ENCODE measurements around the gene POGLUT2.

The POGLUT2 gene

DNA sequence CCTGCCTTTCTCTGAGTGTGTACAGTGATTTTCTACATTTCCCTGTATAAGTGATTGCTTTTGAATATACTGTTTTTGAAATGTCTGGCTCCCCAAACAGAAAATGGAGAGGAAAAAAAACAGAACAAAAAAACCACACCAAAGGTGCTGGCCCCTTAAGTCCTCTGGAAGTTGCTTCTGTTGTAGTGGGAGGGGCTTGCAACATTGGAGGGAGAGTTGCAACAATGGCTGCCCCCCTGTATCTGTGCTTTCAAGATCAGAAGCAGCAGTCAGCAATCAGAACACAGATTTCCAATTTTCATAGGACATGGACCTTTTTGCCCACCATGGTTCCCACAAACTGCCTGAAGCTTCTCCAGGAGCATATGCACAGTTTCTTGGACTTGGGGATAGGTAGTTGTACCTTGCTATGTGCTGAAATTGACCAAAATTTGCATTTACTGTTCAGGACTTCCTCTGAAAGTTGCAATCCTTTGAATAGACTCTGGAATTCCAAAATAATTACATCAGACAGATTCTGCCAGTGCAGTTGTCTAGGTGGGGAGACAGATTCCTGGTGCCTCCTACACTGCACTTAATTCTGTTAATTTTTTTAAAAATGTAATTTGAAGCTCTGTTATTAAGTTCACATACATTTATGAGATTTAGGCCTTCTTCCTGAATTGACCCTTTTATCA, 14.0 kb upstream of the POGLUT2 start:
- H3K4me3 ChIP-seq (ENCODE audit: control insufficient read depth, low read depth, low read length): no peak overlapping the region
- DNase-seq (ENCODE audit: low read depth): no peak
- TF ChIP-seq, protein P1, sequence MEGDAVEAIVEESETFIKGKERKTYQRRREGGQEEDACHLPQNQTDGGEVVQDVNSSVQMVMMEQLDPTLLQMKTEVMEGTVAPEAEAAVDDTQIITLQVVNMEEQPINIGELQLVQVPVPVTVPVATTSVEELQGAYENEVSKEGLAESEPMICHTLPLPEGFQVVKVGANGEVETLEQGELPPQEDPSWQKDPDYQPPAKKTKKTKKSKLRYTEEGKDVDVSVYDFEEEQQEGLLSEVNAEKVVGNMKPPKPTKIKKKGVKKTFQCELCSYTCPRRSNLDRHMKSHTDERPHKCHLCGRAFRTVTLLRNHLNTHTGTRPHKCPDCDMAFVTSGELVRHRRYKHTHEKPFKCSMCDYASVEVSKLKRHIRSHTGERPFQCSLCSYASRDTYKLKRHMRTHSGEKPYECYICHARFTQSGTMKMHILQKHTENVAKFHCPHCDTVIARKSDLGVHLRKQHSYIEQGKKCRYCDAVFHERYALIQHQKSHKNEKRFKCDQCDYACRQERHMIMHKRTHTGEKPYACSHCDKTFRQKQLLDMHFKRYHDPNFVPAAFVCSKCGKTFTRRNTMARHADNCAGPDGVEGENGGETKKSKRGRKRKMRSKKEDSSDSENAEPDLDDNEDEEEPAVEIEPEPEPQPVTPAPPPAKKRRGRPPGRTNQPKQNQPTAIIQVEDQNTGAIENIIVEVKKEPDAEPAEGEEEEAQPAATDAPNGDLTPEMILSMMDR (conservative IDR thresholded peaks at IDR 0.05; ENCODE audit: control insufficient read depth, insufficient read depth, low read depth, low read length): no peak

DNA sequence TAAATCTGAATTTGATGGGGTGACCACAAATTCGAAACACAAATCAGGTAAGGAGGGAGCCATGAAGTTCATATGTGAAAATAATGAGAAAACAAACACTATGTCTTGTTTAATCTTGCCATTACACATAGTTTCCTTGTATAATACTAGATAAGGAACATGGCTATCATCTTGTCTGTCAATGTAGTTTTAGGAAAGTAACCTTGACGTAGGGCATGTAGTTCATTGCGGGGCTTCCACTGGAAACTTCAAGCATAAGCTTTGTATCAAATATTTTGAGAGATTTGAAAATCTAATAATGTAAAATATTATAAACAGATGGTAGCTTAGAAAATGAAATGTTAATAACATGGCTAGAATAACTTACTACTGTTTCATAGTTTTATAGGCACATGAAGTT, 8.9 kb upstream of the POGLUT2 start:
- TF ChIP-seq, protein P1 (conservative IDR thresholded peaks at IDR 0.05; ENCODE audit: control insufficient read depth, insufficient read depth, low read depth, low read length): no peak
- DNase-seq (ENCODE audit: low read depth): no peak

DNA sequence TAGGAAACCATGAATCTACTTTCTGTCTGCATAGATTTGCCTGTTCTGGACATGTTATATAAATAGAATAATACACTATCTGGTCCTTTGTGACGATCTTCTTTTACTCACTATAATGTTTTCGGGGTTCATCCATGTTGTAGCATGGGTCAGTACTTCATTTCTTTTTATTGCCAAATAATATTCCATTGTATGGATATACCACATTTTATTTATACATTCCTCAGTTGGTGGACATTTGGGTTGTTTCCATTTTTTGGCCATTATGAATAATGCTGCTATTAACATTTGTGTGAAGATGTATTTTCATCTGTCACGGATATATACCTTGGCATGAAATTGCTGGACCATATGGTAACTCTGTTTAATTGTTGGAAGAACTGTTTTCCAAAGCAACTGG, 6.9 kb upstream of the POGLUT2 start:
- TF ChIP-seq, protein P1 (conservative IDR thresholded peaks at IDR 0.05; ENCODE audit: control insufficient read depth, insufficient read depth, low read depth, low read length): no peak
- no peak overlapping the region for H3K4me3 ChIP-seq (ENCODE audit: control insufficient read depth, low read depth, low read length)
- no peak for DNase-seq (ENCODE audit: low read depth)

More for the DNA sequence above, 8.9 kb upstream of the POGLUT2 start:
- no peak overlapping the region for H3K4me3 ChIP-seq (ENCODE audit: control insufficient read depth, low read depth, low read length)

DNA sequence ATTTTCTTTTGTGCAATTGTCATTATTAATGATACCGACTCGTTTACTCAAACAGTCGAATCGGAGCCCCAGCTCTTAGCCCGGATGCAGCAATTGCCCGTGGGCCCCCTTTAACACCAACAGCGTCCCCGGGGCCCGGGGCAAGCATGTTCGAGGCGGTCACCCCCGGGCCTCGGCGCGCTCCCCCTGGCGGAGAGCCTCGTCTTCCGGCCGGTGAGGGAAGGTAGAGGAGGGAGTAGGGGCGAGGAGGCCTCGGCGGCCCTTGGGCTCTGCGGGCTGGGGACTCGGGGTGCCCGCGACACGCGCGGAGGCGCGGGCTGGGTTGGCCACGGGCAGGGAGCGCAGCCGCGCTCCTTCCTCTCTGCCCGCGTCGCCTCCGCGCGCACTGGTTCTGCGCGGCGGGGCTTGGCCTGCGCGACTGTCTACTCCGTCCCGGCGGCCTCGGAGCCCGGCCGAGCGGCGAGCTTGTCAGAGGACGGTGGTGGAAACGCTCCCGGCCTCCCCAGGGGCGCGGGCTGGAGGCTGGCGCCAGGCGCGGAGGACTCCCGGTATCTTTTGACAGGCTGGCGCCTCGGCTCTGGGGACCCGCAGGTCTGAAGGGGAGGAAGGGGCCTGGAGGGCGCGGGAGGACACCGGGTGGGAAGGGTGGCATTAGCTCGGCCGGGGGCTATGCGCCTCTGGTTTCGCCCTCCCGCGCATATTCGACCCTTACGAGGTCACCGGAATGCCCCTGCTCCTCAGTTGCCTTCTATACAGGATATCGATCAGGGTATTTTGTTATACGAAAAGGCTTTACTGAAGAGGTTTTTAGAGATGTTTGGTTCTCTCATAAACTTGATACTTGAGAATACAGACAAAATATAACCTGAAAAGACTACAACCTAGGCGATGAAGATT, 1.6 kb upstream of the POGLUT2 start:
- TF ChIP-seq, protein P1 (conservative IDR thresholded peaks at IDR 0.05; ENCODE audit: control insufficient read depth, insufficient read depth, low read depth, low read length): peak; percentile 53
- peak overlapping the region; percentile 91 for H3K4me3 ChIP-seq (ENCODE audit: control insufficient read depth, low read depth, low read length)
- peak; percentile 68 for DNase-seq (ENCODE audit: low read depth)

DNA sequence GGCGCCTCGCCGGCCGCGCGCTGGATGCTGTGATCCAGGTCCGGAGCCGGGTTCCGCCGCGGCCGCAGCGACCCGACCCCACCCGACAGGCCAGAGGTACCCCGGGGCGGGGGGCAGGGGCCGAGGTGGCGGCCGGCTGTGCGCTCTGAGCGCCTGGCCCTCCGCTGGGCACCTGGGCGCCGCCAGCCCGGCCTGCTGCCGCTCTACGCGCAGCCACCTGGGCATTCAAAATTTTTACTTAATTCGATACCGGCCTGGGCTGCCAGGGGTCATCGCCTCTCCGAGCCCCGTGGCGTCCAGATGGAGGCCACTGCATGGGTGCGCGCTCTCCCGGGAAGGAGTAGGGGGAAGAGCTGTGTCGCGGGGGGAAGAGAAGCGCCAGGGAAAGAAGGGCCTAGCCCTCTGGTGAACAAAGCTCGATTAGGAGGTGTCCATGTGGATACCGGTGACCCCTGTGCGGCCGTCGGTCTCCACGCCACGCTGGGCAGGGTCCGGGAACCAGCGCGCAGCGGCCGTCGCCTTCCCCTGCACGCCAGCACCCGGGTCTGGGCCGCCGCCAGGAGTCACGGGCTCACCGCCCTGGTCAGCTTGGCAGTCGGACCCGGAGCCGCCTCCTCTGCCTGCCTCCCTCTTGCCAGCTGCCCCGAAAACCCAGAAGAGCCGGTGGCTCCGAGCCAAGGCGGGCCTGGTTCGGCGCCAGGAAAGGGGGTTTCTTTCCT, 809 bp upstream of the POGLUT2 start:
- peak; percentile 25 for DNase-seq (ENCODE audit: low read depth)
- TF ChIP-seq, protein P1 (conservative IDR thresholded peaks at IDR 0.05; ENCODE audit: control insufficient read depth, insufficient read depth, low read depth, low read length): no peak

DNA sequence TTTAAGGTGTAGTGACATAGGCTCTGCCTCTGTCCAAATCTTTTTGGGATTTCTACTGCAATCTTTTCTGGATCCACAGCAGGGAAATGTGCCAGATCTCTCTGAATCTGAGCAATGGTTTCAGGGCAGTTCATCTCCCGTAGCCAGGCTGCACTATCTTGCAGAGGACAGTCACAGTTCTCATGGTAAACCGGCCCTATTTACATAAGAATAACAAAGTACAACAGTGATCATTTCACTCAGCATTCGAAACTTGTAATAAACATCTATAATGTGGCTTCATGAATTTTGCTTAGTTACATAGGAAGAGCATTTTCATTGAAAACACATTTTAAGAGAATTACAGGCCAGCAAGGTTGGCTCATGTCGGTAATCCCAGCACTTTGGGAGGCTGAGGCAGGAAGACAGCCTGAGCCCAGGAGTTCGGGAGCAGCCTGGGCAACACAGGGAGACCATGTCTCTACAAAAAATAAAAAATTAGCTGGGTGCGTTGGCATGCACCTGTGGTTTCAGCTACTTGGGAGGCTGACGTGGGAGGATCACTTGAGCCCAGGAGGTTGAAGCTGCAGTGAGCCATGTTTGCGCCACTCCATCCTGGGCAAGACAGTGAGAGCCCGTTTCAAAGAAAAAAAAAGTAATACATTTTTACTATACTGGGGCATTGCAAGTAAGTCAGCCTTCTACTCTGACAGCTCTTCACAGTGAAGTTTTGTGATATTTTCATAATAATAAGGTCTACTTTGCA, 5.0 kb downstream of the POGLUT2 start:
- no peak for DNase-seq (ENCODE audit: low read depth)
- TF ChIP-seq, protein P1 (conservative IDR thresholded peaks at IDR 0.05; ENCODE audit: control insufficient read depth, insufficient read depth, low read depth, low read length): no peak
- H3K4me3 ChIP-seq (ENCODE audit: control insufficient read depth, low read depth, low read length): no peak overlapping the region

More for the DNA sequence above, 809 bp upstream of the POGLUT2 start:
- peak overlapping the region; percentile 91 for H3K4me3 ChIP-seq (ENCODE audit: control insufficient read depth, low read depth, low read length)

All from fibroblast of mammary gland (primary cell).